Activated CD4-positive, alpha-beta T cell treated with anti-CD3 and anti-CD28 coated beads, Interleukin-10, Interleukin-2, amounts not matched to agents 100 ng/mL and 50 ng/mL, durations not matched to agents 16 hours and 8 hours (primary cell): ENCODE measurements around the gene PTGIS.
A peak's percentile ranks its signal among the peaks of the same experiment; 100 is the strongest.

Experiments
- DNase-seq: peaks from one replicate; pipeline ENCODE4 v3.0.0-alpha.2; 2020

The PTGIS gene

GRCh38 chr20:49557449-49557848, 10.5 kb downstream of the PTGIS start:
- DNase-seq, result no peak

DNA sequence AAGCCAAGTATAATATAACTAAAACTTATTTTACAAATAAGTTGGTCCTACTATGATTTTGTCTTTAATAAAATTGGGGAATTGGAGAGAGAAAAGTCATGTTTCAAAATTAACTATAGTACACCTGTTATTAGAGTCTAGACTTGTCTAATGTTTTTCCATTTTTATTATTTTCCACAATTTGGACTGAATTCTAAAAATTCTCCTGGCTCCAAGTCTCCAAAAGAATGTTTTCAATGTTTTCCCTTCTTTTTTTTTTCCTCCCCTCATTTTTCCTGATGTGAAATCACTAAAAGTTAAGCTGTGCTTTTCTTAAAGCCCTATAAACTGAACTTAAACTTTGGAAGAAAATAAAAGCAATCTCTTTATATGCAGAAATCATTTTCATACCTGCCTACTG, 11.3 kb downstream of the PTGIS start:
- DNase-seq, result no peak

- peak; percentile 61 for DNase-seq
These were observed 18.0 kb downstream of the PTGIS start for GRCh38 chr20:49549801-49550551.

GRCh38 chr20:49548371-49548947, 19.5 kb downstream of the PTGIS start:
- no peak for DNase-seq

DNA sequence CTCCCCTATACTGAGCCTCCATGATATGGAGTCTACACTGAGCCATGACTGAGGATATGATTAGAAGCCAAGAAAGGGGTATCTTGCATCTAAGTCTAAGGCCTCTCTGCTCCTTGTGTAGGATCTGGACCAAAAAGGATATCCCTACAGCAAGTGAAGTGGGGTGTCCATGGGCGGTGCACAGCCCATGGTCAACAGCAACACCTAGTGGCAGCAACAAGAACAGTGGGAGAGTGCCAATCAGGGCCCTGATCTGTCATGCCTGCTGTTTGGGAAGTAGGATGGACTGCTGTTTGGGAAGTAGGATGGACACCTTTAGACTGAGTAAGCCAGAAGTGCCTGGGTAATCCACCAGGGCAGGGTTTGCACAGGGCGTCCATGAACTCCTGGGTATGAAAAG, 22.4 kb downstream of the PTGIS start:
- no peak for DNase-seq

GRCh38 chr20:49544535-49544934, 23.4 kb downstream of the PTGIS start:
- no peak for DNase-seq

DNA sequence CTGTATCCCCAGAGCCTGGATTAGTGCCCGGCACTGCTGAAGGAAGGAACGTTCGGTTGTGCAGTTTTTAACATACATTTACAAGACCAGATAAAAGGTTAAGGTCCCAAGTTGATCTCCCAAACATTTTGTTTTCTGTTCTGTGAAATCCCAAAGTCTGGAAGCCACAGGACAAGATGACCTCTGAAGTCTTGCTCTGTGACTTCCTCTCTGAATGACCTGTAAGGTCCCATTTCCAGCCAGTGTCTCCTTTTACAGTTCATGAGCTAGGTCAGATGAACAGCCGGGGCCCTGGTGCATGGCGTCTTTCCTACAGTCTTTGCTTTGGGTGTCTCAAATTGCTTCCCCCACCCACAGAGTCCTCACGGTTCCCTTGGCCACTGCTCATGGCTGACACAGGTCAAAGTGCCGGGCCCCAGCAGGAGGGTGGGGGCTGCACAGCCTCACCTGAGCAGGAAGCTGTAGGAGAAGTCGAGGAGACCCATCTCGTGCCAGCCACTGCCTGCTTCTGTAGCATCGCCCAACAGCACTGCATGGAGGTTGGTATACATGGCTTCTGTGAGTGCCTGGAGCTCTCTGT, 24.0 kb downstream of the PTGIS start:
- DNase-seq, result no peak

DNA sequence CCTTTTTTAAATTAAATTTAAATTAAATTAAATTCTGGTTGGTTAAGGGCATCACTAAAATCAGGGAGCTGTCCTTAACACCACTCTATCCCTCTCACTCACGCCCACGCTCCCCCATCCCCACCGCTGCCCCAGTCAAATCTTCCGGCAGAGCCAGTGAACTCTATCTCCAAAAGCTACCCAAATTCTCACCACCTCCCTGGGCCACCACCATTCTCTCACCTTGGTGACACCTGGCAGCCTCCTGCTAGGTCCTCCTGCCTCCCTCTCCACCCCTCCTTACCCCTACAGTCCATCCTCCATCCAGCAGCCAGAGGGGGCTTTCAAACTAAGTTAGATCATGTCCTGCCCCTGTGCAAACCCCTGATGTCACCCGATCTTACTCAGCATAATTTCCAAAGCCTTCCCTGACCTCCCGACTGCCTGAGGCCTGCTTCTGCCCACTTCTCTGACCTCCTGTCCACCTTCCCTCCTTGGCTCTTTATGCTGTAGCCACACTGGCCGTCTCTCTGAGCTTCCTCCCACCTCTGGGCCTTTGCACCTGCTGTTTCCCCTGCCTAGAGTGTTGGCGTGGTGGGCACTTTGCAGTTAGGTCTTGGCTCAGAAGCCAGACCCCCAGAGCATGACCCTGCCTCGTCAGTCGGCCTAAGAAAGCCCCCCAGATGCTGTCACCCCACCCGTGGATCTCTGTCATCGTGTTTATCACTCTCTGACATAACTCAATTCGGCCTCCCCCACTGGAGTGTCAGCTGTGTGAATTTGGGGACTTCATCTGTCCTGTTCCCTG, 24.7 kb downstream of the PTGIS start:
- DNase-seq, result no peak

DNA sequence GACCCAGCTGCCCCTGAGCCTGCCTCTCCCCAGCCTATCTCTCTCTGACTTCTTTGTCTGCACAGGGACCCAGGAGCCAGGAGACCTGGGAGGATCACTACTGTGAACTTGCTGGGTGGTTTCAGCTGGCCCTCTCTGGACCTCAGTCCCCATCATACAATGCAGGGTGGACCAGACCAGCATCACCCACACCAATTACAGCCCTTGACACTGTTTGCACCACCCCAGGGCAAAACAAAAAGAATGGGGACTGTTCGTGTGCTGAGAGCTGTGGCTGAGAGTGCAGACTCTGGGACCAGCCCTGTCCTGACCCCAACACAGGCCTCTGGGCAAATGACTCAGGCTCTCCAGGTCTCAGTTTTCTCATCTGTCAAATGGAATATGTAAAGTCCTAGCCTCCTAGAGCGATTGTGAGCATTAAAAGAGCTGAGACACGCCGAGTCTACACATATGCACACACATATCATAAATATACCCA, 25.4 kb downstream of the PTGIS start:
- no peak for DNase-seq

DNA sequence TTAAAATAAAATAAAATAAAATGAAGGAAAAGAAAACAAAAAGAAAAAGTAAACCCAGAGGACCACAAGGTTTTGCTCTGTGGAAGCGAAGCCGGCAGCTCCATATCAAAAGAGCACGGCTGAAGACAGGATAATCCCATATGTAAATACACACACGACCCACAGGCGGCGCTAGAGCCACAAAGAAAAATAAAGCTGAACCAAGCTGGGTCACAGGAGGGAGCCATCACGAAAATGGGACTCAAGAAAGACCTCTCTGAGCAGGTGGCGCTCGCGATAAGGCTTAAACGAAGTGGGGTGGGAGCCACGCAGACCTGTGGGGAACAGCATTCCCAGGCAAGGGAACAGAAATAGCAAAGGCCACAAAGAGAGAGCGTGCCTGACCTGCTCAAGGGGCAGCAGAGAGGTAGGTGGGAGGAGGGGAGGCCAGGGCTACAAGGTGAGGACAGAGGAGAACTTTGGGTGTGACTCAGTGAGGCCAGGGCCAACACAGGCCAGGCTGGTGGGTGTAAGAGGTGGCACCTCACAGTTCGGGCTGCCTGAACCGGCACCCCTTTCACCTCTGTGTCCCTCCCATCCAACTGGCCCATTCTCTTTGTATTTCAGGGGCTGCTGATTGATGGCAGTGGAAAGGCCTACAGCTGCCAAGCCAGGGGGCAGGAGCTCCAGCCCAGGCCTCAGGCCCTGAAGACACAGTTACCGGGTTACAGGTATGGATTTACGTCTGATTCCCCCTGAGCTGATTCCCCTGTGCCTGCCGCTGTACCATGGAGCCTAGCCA, 26.0 kb downstream of the PTGIS start:
- peak; percentile 81 for DNase-seq

- no peak for DNase-seq
These were observed 27.1 kb downstream of the PTGIS start for GRCh38 chr20:49540687-49541435.

GRCh38 chr20:49540232-49540620, 27.7 kb downstream of the PTGIS start:
- no peak for DNase-seq

DNA sequence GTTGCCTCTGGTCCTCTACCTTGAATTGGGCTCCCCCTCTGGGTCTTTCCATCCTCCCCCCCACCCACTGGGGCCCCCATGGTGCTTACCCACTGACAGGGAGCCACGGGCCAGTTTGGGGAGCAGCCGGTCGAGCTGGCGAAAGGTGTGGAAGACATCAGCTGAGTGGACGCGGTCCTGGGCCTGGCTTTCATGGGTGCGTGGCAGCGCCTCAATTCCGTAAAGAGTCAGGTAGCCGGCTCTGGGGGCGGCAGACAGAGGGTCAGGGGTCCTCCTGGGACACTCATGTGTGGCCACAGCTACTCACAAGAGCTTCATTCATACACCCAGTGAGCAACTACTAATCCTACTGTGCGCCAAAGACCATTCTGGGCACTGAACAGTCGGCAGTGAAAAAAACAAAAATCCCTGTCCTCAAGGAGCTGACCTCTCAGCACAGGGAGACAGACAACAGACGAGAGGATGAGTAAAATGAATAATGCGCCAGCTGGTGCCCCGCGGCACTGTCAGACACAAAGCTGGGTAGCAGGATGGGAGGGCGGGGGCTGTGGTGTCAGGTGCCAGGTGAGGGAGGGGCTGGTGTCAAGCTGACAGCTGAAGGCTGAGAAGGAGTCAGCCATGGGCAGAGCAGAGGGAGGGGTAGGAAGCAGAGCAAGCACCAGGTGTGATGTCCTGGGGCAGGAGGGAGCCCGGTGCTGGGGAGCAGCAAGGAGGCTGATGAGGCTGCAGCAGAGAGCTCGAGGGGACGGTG, 28.3 kb downstream of the PTGIS start:
- DNase-seq, result no peak

- no peak for DNase-seq
These were observed 29.0 kb downstream of the PTGIS start for GRCh38 chr20:49538950-49539349.

DNA sequence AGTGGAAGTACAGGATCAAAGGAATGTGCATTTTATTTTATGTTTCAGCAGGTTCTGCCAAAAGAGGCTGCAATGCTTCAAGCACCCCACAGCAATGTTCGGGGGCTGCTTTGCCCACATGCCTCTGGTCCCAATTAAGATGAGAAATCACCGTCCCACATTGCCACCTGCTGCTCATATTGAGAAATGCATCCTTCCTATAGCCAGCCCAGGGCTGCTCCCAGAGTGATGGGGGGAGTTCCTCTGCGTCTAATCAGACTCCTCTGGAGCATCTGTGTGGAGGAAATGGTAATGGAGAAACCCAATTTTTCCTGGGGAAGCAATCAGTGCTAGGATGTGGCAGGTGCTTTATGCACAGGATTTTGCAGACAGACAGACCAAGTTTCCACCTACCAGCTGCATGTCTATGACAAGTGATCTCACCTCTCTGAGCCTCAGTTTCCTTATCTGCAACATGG, 33.7 kb downstream of the PTGIS start:
- peak; percentile 79 for DNase-seq

- DNase-seq, result no peak
These were observed 35.5 kb downstream of the PTGIS start for GRCh38 chr20:49532285-49532946.

DNA sequence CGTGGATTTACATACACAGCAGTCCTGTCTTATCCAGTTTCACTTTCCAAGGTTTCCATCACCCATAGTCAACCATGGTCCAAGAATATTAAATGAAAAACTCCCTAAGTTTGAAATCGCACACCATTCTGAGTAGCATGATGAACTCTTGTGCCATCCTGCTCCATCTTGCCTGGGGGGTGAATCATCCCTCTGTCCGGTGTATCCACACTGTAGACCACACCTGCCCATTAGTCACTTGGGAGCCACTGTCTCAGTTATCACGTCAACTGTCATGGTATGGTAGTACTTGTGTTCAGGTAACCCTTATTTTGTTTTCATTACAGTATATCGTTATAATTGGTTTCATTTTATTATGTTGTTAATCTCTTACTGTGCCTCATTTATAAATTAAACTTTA, 38.5 kb downstream of the PTGIS start:
- no peak for DNase-seq

GRCh38 chr20:49526568-49526967, 41.4 kb downstream of the PTGIS start:
- DNase-seq, result no peak

GRCh38 chr20:49526056-49526455, 41.9 kb downstream of the PTGIS start:
- DNase-seq, result no peak

GRCh38 chr20:49523767-49524360, 44.1 kb downstream of the PTGIS start:
- no peak for DNase-seq
